Gastroesophageal sphincter (tissue), 3 donors: ENCODE data around the gene GRIA4.

Experiments
- EP300 ChIP-seq: sonication (generic); formaldehyde crosslinking; IDR thresholded peaks from one replicate; pipeline ENCODE4 v1.6.1; 2017; ENCODE audit warnings: antibody characterized with exemption, mild to moderate bottlenecking
- POLR2A ChIP-seq, 2 donors: fragments of 450-650 bp; IDR thresholded peaks; one replicate each; pipeline ENCODE4 v1.6.1; 2017; ENCODE audit warnings: antibody characterized with exemption in 2 of 2, mild to moderate bottlenecking in 2 of 2, moderate library complexity in 1 of 2
- POLR2AphosphoS5 ChIP-seq: sonication (generic); formaldehyde crosslinking; IDR thresholded peaks from one replicate; pipeline ENCODE4 v1.6.1; 2017; ENCODE audit warnings: antibody characterized with exemption
- TF ChIP-seq, protein P1 (sequence below), 4 experiments: fragments of 200-600 bp in 2 of 4; fragments of 450-650 bp in 2 of 4; sonication (generic) in 1 of 4; IDR thresholded peaks; one replicate each; pipeline ENCODE4 v1.5.1; 2017 to 2019; ENCODE audit warnings: antibody characterized with exemption in 4 of 4, mild to moderate bottlenecking in 2 of 4, moderate library complexity in 2 of 4

DNA sequence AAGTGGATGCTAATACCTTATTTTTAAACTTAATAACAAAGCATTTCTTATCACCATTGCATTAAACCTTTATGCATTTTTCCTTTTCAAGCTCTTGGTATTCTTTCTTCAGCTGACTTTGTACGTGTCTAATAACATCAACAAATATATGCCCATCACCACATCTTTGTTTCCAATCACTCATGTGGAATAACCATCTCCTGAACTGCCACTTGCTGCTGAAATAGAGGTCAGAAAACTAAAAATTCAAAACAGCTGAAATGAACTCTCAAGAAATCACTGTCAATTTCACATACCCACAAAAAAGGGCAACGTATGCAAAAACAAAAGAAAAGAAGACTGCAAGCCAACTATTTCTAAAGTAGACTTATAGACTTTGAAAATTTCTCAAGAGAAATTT is 404.7 kb downstream of the GRIA4 start:
- TF ChIP-seq, protein P1, sequence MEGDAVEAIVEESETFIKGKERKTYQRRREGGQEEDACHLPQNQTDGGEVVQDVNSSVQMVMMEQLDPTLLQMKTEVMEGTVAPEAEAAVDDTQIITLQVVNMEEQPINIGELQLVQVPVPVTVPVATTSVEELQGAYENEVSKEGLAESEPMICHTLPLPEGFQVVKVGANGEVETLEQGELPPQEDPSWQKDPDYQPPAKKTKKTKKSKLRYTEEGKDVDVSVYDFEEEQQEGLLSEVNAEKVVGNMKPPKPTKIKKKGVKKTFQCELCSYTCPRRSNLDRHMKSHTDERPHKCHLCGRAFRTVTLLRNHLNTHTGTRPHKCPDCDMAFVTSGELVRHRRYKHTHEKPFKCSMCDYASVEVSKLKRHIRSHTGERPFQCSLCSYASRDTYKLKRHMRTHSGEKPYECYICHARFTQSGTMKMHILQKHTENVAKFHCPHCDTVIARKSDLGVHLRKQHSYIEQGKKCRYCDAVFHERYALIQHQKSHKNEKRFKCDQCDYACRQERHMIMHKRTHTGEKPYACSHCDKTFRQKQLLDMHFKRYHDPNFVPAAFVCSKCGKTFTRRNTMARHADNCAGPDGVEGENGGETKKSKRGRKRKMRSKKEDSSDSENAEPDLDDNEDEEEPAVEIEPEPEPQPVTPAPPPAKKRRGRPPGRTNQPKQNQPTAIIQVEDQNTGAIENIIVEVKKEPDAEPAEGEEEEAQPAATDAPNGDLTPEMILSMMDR (IDR thresholded peaks at IDR 0.05): no peak
- TF ChIP-seq POLR2AphosphoS5 (no peak), POLR2A (IDR thresholded peaks at IDR 0.05) (no peak), EP300 (no peak)
